CD8-positive, alpha-beta memory T cell (primary cell): ENCODE results near the gene MS4A8. TPM values are rescaled to one million over a fixed set of nuclear protein-coding genes. Genes with fewer than 3 reads are reported as not detected.

Source experiments
- CTCF ChIA-PET: fragments of 350-600 bp; sonication (Branson Sonifier 250); formaldehyde crosslinking; loops from one replicate; lab custom pipeline; 2021; ENCODE audit warnings: antibody characterized with exemption; lab: Charles Lee
- POLR2A ChIA-PET: fragments of 350-600 bp; sonication (Branson Sonifier 250); formaldehyde crosslinking; loops from one replicate; lab custom pipeline; 2021; ENCODE audit warnings: antibody characterized with exemption; lab: Charles Lee
- DNase-seq, 5 donors: peaks; one replicate each; pipeline versions ENCODE4 v3.0.0 to v3.0.0-alpha.2; 2020 to 2022; ENCODE audit warnings: mixed read lengths in 1 of 5
- H3K27ac ChIP-seq: one replicate; pipeline ENCODE4 v1.7.0; 2013; ENCODE audit warnings: low read depth, mild to moderate bottlenecking, low read length, moderate library complexity
- H3K27me3 ChIP-seq: 2 replicates; pipeline ENCODE4 v1.7.0; 2013; ENCODE audit warnings: low read length, mild to moderate bottlenecking; ENCODE audit not compliant: insufficient read depth, poor library complexity, severe bottlenecking
- H3K36me3 ChIP-seq: 2 replicates; pipeline ENCODE4 v1.7.0; 2013; ENCODE audit warnings: mild to moderate bottlenecking, low read length, moderate library complexity; ENCODE audit not compliant: insufficient read depth
- H3K4me1 ChIP-seq: 2 replicates; pipeline ENCODE4 v1.7.0; 2013; ENCODE audit warnings: mild to moderate bottlenecking, low read length, moderate library complexity; ENCODE audit not compliant: insufficient read depth
- H3K4me3 ChIP-seq: 2 replicates; pipeline ENCODE4 v1.7.0; 2013; ENCODE audit warnings: mild to moderate bottlenecking, low read length
- H3K9me3 ChIP-seq: 2 replicates; pipeline ENCODE4 v1.7.0; 2013; ENCODE audit warnings: mild to moderate bottlenecking, low read length
- H3K27ac Mint-ChIP-seq, 8 donors: one replicate each; pipeline ENCODE4 v1.8.0; 2020 to 2021; ENCODE audit warnings: mixed read lengths in 8 of 8, mild to moderate bottlenecking in 6 of 8, inconsistent platforms in 3 of 8, moderate library complexity in 3 of 8
- H3K27me3 Mint-ChIP-seq, 2 donors: one replicate each; pipeline ENCODE4 v1.8.0; 2020 to 2021; ENCODE audit warnings: mixed read lengths in 2 of 2, mild to moderate bottlenecking in 1 of 2, moderate library complexity in 1 of 2
- H3K36me3 Mint-ChIP-seq, 3 donors: one replicate each; pipeline ENCODE4 v1.8.0; 2020 to 2021; ENCODE audit warnings: mixed read lengths in 3 of 3, inconsistent platforms in 1 of 3, mild to moderate bottlenecking in 1 of 3
- H3K4me1 Mint-ChIP-seq, 3 donors: one replicate each; pipeline ENCODE4 v1.8.0; 2020 to 2021; ENCODE audit warnings: mixed read lengths in 3 of 3, inconsistent platforms in 1 of 3, mild to moderate bottlenecking in 1 of 3
- H3K4me3 Mint-ChIP-seq, 7 donors: one replicate each; pipeline ENCODE4 v1.8.0; 2020 to 2021; ENCODE audit warnings: mixed read lengths in 7 of 7, mild to moderate bottlenecking in 6 of 7, moderate library complexity in 4 of 7, inconsistent platforms in 2 of 7
- H3K9me3 Mint-ChIP-seq, 5 donors: one replicate each; pipeline ENCODE4 v1.8.0; 2020 to 2022; ENCODE audit warnings: mixed read lengths in 5 of 5, mild to moderate bottlenecking in 3 of 5, moderate library complexity in 2 of 5, inconsistent platforms in 1 of 5
- polyA plus RNA-seq: library from polyadenylated mRNA; unstranded; fragments of 300-500 nt; fragmentation: Illumina TruSeq; gene quantifications from one replicate; pipeline ENCODE4 v1.2.3, GENCODE V29; 2021
- total RNA-seq, 2 experiments: library from RNA; stranded (reverse); gene quantifications; one replicate each; pipeline ENCODE4 v1.2.3, GENCODE V29; 2021

MS4A8 gene
- total and polyA plus RNA-seq, 3 experiments from 2014 or later: not detected

- POLR2A ChIA-PET: no interaction called here
- no peaks in the 10 kb centered on the region for H3K36me3 ChIP-seq
- no peaks in the 10 kb centered on the region for H3K4me1 ChIP-seq
- Mint-ChIP-seq H3K9me3 (peaks cover 0 to 5% (median 0%) of the 10 kb centered on the region in 5 donors), H3K4me1 (no peaks in the 10 kb centered on the region), H3K36me3 (no peaks in the 10 kb centered on the region), H3K4me3 (no peak overlapping the region), H3K27me3 (peaks cover 5 to 45% of the 10 kb centered on the region in 2 donors), H3K27ac (no peak overlapping the region)
- no peaks in the 10 kb centered on the region for H3K27me3 ChIP-seq
- H3K4me3 ChIP-seq: no peak overlapping the region
- H3K9me3 ChIP-seq: no peaks in the 10 kb centered on the region
- CTCF ChIA-PET: no interaction called here
- no peak overlapping the region for H3K27ac ChIP-seq
- no peak for DNase-seq
Observed at GRCh38 chr11:60731586-60731985, 32.2 kb downstream of the MS4A8 start.

- peaks cover 0 to 5% (median 0%) of the 10 kb centered on the region in 5 donors for H3K9me3 Mint-ChIP-seq
- H3K27me3 Mint-ChIP-seq: peaks cover 6 to 54% of the 10 kb centered on the region in 2 donors
- no peaks in the 10 kb centered on the region for H3K4me1 ChIP-seq
- ChIA-PET CTCF (no interaction called here), POLR2A (no interaction called here)
- H3K27ac Mint-ChIP-seq: peak overlapping the region in 1 of 8 donors; percentile 61
- H3K4me3 Mint-ChIP-seq: no peak overlapping the region
- no peak overlapping the region for H3K4me3 ChIP-seq
- no peaks in the 10 kb centered on the region for H3K36me3 Mint-ChIP-seq
- H3K27ac ChIP-seq: no peak overlapping the region
- DNase-seq: no peak
- H3K4me1 Mint-ChIP-seq: no peaks in the 10 kb centered on the region
- no peaks in the 10 kb centered on the region for H3K9me3 ChIP-seq
- no peaks in the 10 kb centered on the region for H3K27me3 ChIP-seq
- no peaks in the 10 kb centered on the region for H3K36me3 ChIP-seq
Observed at GRCh38 chr11:60734279-60734678, 34.9 kb downstream of the MS4A8 start.

DNA sequence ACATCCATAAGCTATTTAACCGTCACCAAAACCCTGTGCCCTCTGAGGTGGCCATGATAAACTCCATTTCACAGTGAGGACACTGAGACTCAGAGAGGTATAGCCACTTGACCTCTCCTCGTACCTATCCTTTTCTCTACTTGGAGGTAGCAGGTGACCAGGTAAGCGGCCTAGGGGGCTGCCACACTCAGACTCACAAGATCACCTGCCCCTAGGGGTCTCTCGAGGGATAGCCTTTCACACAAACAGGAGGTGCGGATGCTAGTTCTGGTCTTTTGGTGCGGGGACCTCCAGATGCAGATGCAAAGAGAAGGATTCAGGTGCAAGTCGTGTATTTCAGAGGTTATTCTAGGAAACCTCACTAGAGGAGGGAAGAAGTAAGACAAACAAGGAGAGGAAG, 39.7 kb downstream of the MS4A8 start:
- no peak overlapping the region for H3K4me3 ChIP-seq
- CTCF ChIA-PET: no interaction called here
- Mint-ChIP-seq H3K4me1 (no peaks in the 10 kb centered on the region), H3K36me3 (no peaks in the 10 kb centered on the region), H3K27ac (no peak overlapping the region), H3K4me3 (no peak overlapping the region), H3K27me3 (peaks cover 16 to 47% of the 10 kb centered on the region in 2 donors), H3K9me3 (peaks cover 0 to 4% (median 0%) of the 10 kb centered on the region in 5 donors)
- no peaks in the 10 kb centered on the region for H3K36me3 ChIP-seq
- H3K4me1 ChIP-seq: no peaks in the 10 kb centered on the region
- no peak for DNase-seq
- POLR2A ChIA-PET: no interaction called here
- H3K27ac ChIP-seq: no peak overlapping the region
- no peaks in the 10 kb centered on the region for H3K9me3 ChIP-seq
- no peaks in the 10 kb centered on the region for H3K27me3 ChIP-seq

DNA sequence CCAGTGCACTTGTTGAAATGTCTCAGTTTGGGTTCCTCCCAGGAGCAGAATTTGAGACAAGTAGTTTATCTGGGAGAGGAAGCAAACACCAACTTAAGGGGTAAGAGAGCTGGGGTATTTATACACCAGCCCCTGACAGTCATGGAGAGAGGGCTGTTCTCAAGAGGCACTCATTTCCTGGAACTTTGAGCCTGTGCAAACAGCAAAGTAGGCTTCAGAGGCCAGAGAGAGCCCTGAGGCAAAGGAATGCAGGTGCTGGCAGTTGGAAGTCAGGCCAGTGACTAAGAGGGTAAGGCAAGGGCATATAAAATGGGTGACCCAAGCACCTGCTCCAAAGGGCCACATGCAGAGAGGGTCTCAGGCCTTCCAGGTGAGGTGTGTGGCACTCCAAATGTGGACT, 41.2 kb downstream of the MS4A8 start:
- Mint-ChIP-seq H3K4me3 (no peak overlapping the region), H3K27ac (no peak overlapping the region), H3K36me3 (no peaks in the 10 kb centered on the region), H3K9me3 (peaks cover 0 to 4% (median 0%) of the 10 kb centered on the region in 5 donors), H3K4me1 (no peaks in the 10 kb centered on the region), H3K27me3 (peaks cover 20 to 53% of the 10 kb centered on the region in 2 donors)
- Histone ChIP-seq H3K9me3 (no peaks in the 10 kb centered on the region), H3K36me3 (no peaks in the 10 kb centered on the region), H3K27ac (no peak overlapping the region), H3K4me3 (no peak overlapping the region), H3K4me1 (no peaks in the 10 kb centered on the region), H3K27me3 (no peaks in the 10 kb centered on the region)
- ChIA-PET POLR2A (no interaction called here), CTCF (no interaction called here)
- no peak for DNase-seq

DNA sequence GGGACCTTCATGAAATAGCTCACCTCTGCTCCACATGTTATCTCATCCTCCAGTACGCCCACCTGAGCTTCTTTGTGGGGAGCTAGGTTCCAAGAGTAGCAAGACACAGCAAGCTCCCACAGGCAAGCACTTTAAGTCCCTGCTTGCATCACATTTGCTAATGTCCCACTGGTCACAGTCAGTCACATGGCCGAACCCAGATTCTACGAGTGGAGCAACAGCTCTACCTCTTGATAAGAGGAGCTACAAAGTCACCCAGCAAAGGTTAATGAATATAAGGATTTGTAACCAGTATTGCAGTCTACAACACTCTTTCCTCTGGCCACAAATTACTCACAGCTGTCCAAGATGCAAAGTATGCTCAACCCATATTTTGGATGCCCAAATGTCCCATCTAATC, 42.0 kb downstream of the MS4A8 start:
- no peak for DNase-seq
- Histone ChIP-seq H3K27me3 (no peaks in the 10 kb centered on the region), H3K4me3 (no peak overlapping the region), H3K4me1 (no peaks in the 10 kb centered on the region), H3K36me3 (no peaks in the 10 kb centered on the region), H3K9me3 (no peaks in the 10 kb centered on the region), H3K27ac (no peak overlapping the region)
- Mint-ChIP-seq H3K27me3 (peaks cover 18 to 49% of the 10 kb centered on the region in 2 donors), H3K4me3 (no peak overlapping the region), H3K4me1 (no peaks in the 10 kb centered on the region), H3K36me3 (no peaks in the 10 kb centered on the region), H3K27ac (no peak overlapping the region), H3K9me3 (peaks cover 0 to 4% (median 0%) of the 10 kb centered on the region in 5 donors)
- POLR2A ChIA-PET: no interaction called here
- CTCF ChIA-PET: no interaction called here

DNA sequence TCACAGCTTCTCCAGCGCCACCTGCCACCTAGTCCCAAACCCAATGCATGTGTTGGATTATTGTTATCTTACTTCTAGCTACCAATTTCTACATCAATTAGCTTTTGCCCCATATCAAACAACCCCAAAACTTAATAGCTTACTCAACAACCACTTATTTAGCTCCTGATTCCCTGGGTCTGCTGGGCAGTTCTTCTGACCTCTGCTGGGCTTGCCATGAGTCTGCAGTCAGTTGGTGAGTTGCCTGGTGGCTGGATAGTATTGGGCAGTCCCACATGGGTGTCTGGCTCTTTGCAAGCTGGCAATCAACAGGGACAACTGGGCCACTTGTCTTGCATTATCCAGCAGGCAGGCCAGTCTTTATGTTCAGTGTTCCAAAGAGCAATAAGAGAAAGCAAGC, 43.6 kb downstream of the MS4A8 start:
- Mint-ChIP-seq H3K27me3 (peaks cover 17 to 33% of the 10 kb centered on the region in 2 donors), H3K4me1 (no peaks in the 10 kb centered on the region), H3K27ac (no peak overlapping the region), H3K36me3 (peaks cover 0 to 3% (median 0%) of the 10 kb centered on the region in 3 donors), H3K9me3 (peaks cover 0 to 4% (median 0%) of the 10 kb centered on the region in 5 donors), H3K4me3 (no peak overlapping the region)
- ChIA-PET CTCF (no interaction called here), POLR2A (no interaction called here)
- no peak for DNase-seq
- Histone ChIP-seq H3K4me1 (no peaks in the 10 kb centered on the region), H3K27me3 (no peaks in the 10 kb centered on the region), H3K4me3 (no peak overlapping the region), H3K36me3 (no peaks in the 10 kb centered on the region), H3K27ac (no peak overlapping the region), H3K9me3 (no peaks in the 10 kb centered on the region)

GRCh38 chr11:60744114-60744513, 44.7 kb downstream of the MS4A8 start:
- Mint-ChIP-seq H3K36me3 (peaks cover 0 to 3% (median 0%) of the 10 kb centered on the region in 3 donors), H3K27ac (no peak overlapping the region), H3K4me1 (no peaks in the 10 kb centered on the region), H3K9me3 (peaks cover 0 to 4% (median 0%) of the 10 kb centered on the region in 5 donors), H3K27me3 (peaks cover 15 to 23% of the 10 kb centered on the region in 2 donors), H3K4me3 (no peak overlapping the region)
- no peak overlapping the region for H3K4me3 ChIP-seq
- no peaks in the 10 kb centered on the region for H3K4me1 ChIP-seq
- H3K27me3 ChIP-seq: no peaks in the 10 kb centered on the region
- no peak for DNase-seq
- no peak overlapping the region for H3K27ac ChIP-seq
- CTCF ChIA-PET: no interaction called here
- H3K9me3 ChIP-seq: no peaks in the 10 kb centered on the region
- no peaks in the 10 kb centered on the region for H3K36me3 ChIP-seq
- POLR2A ChIA-PET: no interaction called here

GRCh38 chr11:60747359-60747873, 48.0 kb downstream of the MS4A8 start:
- Mint-ChIP-seq H3K4me1 (no peaks in the 10 kb centered on the region), H3K36me3 (peaks cover 0 to 3% (median 0%) of the 10 kb centered on the region in 3 donors), H3K9me3 (peaks cover 0 to 4% (median 0%) of the 10 kb centered on the region in 5 donors), H3K27me3 (peaks cover 26 to 38% of the 10 kb centered on the region in 2 donors), H3K4me3 (no peak overlapping the region), H3K27ac (no peak overlapping the region)
- Histone ChIP-seq H3K9me3 (no peaks in the 10 kb centered on the region), H3K4me1 (no peaks in the 10 kb centered on the region), H3K27ac (no peak overlapping the region), H3K4me3 (no peak overlapping the region), H3K27me3 (no peaks in the 10 kb centered on the region), H3K36me3 (no peaks in the 10 kb centered on the region)
- CTCF ChIA-PET: no interaction called here
- no peak for DNase-seq
- POLR2A ChIA-PET: no interaction called here
